ENCODE measurements around the gene PER3.

PER3 gene

GRCh38 chr1:7888248-7889081, 104.4 kb downstream of the PER3 start:
- no peak overlapping the region for H3K27ac ChIP-seq (ENCODE audit: low read length)
- H3K4me3 ChIP-seq (ENCODE audit: low read length) = no peak overlapping the region
- H2AFZ ChIP-seq (ENCODE audit: low read length) = no peak overlapping the region
- no peaks in the 10 kb centered on the region for H3K36me3 ChIP-seq (replicated peaks; ENCODE audit: insufficient read depth, low read length)
- no peaks in the 10 kb centered on the region for H3K9me2 ChIP-seq (replicated peaks; ENCODE audit: insufficient read depth, low read length)
- no peaks in the 10 kb centered on the region for H4K20me1 ChIP-seq (ENCODE audit: insufficient read depth, low read length)
- H3K9ac ChIP-seq (ENCODE audit: low read length) = no peak overlapping the region
- no peaks in the 10 kb centered on the region for H3K4me1 ChIP-seq (ENCODE audit: low read length)
- H3K9me3 ChIP-seq (replicated peaks; ENCODE audit: insufficient read depth, low read length) = no peaks in the 10 kb centered on the region
- H3F3A ChIP-seq (ENCODE audit: insufficient read depth, low read length) = no peaks in the 10 kb centered on the region
- peaks cover 34% of the 10 kb centered on the region for H3K27me3 ChIP-seq (replicated peaks; ENCODE audit: insufficient read depth, low read length)
- no peaks in the 10 kb centered on the region for H3K79me2 ChIP-seq (ENCODE audit: low read length)
- DNase-seq = no peak
- no peak overlapping the region for H3K4me2 ChIP-seq (ENCODE audit: low read depth, low read length)
- TF ChIP-seq EZH2 (optimal IDR thresholded peaks at IDR 0.05; ENCODE audit: low read depth, low read length) (no peak), EZH2phosphoT487 (IDR thresholded peaks at IDR 0.05; ENCODE audit: low read length) (no peak)
- TF ChIP-seq, protein P1, sequence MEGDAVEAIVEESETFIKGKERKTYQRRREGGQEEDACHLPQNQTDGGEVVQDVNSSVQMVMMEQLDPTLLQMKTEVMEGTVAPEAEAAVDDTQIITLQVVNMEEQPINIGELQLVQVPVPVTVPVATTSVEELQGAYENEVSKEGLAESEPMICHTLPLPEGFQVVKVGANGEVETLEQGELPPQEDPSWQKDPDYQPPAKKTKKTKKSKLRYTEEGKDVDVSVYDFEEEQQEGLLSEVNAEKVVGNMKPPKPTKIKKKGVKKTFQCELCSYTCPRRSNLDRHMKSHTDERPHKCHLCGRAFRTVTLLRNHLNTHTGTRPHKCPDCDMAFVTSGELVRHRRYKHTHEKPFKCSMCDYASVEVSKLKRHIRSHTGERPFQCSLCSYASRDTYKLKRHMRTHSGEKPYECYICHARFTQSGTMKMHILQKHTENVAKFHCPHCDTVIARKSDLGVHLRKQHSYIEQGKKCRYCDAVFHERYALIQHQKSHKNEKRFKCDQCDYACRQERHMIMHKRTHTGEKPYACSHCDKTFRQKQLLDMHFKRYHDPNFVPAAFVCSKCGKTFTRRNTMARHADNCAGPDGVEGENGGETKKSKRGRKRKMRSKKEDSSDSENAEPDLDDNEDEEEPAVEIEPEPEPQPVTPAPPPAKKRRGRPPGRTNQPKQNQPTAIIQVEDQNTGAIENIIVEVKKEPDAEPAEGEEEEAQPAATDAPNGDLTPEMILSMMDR (IDR thresholded peaks at IDR 0.05; ENCODE audit: low read length) = no peak

- Histone ChIP-seq H3K27ac (ENCODE audit: low read length) (no peak overlapping the region), H3K36me3 (replicated peaks; ENCODE audit: insufficient read depth, low read length) (no peaks in the 10 kb centered on the region), H3K4me3 (ENCODE audit: low read length) (no peak overlapping the region), H3K4me2 (ENCODE audit: low read depth, low read length) (no peak overlapping the region), H2AFZ (ENCODE audit: low read length) (no peak overlapping the region), H4K20me1 (ENCODE audit: insufficient read depth, low read length) (no peaks in the 10 kb centered on the region), H3K9me2 (replicated peaks; ENCODE audit: insufficient read depth, low read length) (no peaks in the 10 kb centered on the region), H3K27me3 (replicated peaks; ENCODE audit: insufficient read depth, low read length) (peaks cover 34% of the 10 kb centered on the region), H3K4me1 (ENCODE audit: low read length) (no peaks in the 10 kb centered on the region), H3F3A (ENCODE audit: insufficient read depth, low read length) (no peaks in the 10 kb centered on the region), H3K9me3 (replicated peaks; ENCODE audit: insufficient read depth, low read length) (no peaks in the 10 kb centered on the region), H3K79me2 (ENCODE audit: low read length) (no peaks in the 10 kb centered on the region), H3K9ac (ENCODE audit: low read length) (no peak overlapping the region)
- TF ChIP-seq EZH2phosphoT487 (IDR thresholded peaks at IDR 0.05; ENCODE audit: low read length) (no peak), EZH2 (optimal IDR thresholded peaks at IDR 0.05; ENCODE audit: low read depth, low read length) (no peak)
- TF ChIP-seq, protein P1 (IDR thresholded peaks at IDR 0.05; ENCODE audit: low read length) = no peak
- no peak for DNase-seq
These were observed 106.8 kb downstream of the PER3 start for GRCh38 chr1:7890853-7891252.

- H3K9me3 ChIP-seq (replicated peaks; ENCODE audit: insufficient read depth, low read length) = no peaks in the 10 kb centered on the region
- H3K4me1 ChIP-seq (ENCODE audit: low read length) = no peaks in the 10 kb centered on the region
- TF ChIP-seq, protein P1 (IDR thresholded peaks at IDR 0.05; ENCODE audit: low read length) = no peak
- no peak for TF ChIP-seq EZH2phosphoT487 (IDR thresholded peaks at IDR 0.05; ENCODE audit: low read length)
- no peak for TF ChIP-seq EZH2 (optimal IDR thresholded peaks at IDR 0.05; ENCODE audit: low read depth, low read length)
- no peaks in the 10 kb centered on the region for H3K36me3 ChIP-seq (replicated peaks; ENCODE audit: insufficient read depth, low read length)
- no peak overlapping the region for H2AFZ ChIP-seq (ENCODE audit: low read length)
- peaks cover 27% of the 10 kb centered on the region for H3K27me3 ChIP-seq (replicated peaks; ENCODE audit: insufficient read depth, low read length)
- H4K20me1 ChIP-seq (ENCODE audit: insufficient read depth, low read length) = no peaks in the 10 kb centered on the region
- H3K4me2 ChIP-seq (ENCODE audit: low read depth, low read length) = no peak overlapping the region
- DNase-seq = no peak
- no peaks in the 10 kb centered on the region for H3K79me2 ChIP-seq (ENCODE audit: low read length)
- H3K27ac ChIP-seq (ENCODE audit: low read length) = no peak overlapping the region
- no peaks in the 10 kb centered on the region for H3K9me2 ChIP-seq (replicated peaks; ENCODE audit: insufficient read depth, low read length)
- no peak overlapping the region for H3K4me3 ChIP-seq (ENCODE audit: low read length)
- H3F3A ChIP-seq (ENCODE audit: insufficient read depth, low read length) = no peaks in the 10 kb centered on the region
- H3K9ac ChIP-seq (ENCODE audit: low read length) = no peak overlapping the region
These were observed 107.7 kb downstream of the PER3 start for GRCh38 chr1:7891804-7892203.

Measured in MM.1S (cell line).